Measurements from ENCODE around the gene PMFBP1. TPM values are rescaled to one million over a fixed set of nuclear protein-coding genes. Genes with fewer than 3 reads are reported as not detected.

PMFBP1 gene
- polyA plus RNA-seq, 3 donors = 2.0 to 4.1 (median 2.5) TPM

DNA sequence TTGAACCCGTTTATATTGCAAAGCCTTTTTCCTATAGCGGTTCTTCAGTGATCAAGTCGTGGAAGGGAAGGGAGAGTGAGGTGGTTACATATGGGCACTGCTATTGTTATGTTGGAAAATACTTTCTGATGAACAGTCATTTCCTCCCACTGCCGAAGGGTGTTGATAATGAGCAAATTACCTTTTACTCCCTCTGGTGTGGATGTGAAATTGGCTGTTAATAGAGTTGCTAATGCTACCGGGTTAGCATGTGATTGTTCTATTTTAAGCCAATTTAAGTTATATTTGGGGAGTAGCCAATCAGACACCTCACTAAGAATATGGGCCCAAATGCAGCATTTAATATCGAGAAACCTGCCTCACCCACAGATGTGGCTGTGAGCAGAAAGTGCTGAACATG is 15.6 kb upstream of the PMFBP1 start:
- no peak for DNase-seq (ENCODE audit: low read depth in 3 of 3, low spot score in 2 of 3)

DNA sequence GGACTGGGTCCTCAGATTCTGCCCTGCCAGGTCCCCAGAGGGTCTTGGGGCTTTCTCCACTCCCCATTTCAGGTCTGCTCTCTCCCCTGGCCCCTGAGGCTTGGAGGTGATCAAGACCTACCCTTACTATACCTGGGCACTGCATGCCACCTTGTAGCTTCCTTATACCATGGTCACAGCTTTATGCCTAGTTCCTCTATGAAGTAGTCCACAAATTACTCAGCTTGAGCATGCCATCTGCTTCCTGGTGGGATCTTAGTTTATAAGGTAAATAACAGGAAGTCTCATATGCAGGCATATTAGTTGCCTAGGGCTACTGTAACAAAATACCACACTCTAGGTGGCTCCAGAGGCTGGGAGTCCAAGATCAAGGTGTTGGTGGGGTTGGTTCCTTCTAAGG is 11.0 kb upstream of the PMFBP1 start:
- no peak for DNase-seq (ENCODE audit: low read depth in 3 of 3, low spot score in 2 of 3)

DNA sequence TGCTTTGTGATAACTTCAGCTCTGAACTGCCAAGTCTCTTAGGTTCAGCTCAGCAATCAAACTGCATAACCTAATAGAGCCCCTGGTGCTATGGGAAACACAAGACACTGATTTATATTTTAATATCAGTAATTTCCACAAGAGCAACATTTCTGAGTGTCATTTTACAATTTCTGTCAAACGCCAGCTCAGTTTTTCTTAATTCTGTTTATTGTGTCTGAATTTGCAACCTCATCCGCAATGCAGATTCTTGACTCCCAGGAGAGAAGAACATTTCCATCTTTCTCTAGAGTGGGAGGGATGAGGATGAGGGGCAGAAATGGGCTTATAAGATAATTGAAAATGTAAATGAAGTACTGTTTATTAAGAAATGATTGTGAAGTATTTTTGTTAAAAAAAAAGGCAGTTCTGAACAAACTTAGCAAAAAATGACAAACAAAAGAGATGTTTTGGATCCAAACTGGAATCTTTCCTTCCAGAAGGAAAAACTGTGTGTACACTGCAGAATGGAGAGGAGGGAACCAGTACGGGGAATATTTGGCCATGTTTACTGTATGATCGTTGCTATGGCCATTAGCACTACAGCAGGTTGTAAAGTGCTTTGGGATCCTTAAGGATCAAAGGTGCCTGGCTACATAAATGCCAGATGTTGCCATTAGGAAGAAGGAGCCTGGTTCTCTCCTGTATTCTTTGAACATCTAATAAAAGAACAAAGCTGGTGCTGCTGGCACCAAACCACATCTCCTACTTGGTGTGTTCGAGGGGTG is 7.4 kb upstream of the PMFBP1 start:
- DNase-seq (ENCODE audit: low read depth in 3 of 3, low spot score in 2 of 3) = no peak

DNA sequence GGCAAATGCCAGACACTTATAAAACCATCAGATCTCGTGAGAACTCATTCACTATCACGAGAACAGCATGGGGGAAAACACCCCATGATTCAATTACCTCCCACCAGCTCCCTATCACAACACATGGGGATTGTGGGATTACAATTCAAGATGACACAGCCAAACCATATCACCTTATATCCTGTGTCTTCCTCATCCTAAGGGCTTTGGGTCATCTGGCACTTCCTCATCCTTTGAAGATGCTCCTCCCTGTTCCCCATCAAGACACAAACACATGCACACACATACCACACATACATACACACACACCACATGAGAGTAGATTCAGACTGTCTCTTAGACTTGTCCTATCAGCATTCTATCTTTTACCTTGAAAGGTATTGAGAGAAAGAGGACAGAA is 2.8 kb upstream of the PMFBP1 start:
- no peak for DNase-seq (ENCODE audit: low read depth in 3 of 3, low spot score in 2 of 3)

DNA sequence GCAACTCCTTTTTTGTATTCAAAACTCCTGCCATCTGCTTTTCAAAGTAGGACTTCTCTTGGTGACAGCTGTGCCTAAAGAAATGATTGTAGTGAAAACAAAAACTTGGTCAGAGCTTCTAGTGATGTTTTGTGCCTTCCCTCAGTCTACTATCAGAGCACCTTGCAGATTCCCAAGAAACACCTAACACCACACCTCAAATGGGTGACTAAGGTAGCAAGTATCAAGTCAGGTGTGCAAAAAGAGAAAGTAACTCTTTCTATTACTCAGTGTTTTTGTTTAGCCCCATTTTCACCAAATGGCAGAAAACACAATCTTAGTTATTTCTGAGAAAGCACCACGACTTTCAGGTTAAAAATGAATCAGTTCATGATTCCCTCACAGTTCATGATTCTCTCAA is 2.0 kb upstream of the PMFBP1 start:
- no peak for DNase-seq (ENCODE audit: low read depth in 3 of 3, low spot score in 2 of 3)

DNA sequence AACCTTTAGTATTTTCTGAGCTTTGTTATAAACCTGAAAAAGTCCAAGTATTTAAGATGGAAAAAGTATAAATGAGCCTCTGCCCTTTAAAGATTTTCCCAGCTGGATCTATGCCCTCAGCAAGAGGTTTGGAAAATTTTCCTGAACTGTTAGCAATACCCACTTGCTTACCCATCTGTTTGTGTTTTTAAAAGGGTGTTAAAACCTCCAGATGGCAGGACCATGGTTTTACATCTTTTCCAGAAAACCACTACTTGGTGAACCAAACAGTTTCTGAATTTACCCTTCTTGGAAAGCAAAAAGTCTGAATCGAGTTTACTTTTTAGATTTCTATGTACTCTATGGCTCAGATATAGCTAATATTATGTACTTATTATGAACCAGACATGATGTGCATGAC is 719 bp downstream of the PMFBP1 start:
- no peak for DNase-seq (ENCODE audit: low read depth in 3 of 3, low spot score in 2 of 3)

DNA sequence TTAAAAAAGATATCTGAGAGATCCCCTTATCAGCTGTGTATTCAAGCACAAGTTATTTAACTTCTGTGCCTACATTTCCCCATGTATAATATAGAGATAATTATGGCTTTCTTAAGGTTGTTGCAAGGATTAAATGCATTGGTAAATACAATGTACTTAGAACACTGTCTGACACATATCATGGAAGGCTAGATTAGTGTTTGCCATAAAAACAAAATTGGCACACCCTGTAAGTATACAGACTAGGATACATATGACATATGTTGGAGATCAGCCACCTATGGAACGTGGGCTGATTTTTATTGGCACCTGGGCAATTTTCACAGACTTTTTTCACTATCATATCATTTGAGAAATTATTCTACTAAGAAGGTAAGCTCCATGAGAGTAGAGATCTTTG is 2.2 kb downstream of the PMFBP1 start:
- DNase-seq (ENCODE audit: low read depth in 3 of 3, low spot score in 2 of 3) = no peak

DNA sequence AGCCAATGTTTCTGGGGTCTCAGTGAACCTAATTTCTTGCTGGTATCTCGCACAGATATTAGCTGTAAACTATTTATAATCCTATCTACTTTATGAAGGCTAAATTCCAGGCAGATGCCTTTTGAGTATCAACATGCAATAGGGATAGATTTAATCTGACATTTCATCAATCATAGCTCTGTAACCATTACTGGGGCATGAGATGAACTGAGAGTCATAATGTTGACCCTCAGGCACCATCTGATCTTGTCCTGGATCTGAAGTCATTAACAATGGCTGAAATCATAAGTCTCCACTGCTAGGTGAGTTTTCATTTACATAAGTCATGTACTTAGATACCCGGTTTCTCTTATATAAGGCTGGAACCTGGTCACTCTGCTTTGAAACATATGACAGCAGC is 3.6 kb downstream of the PMFBP1 start:
- DNase-seq (ENCODE audit: low read depth in 3 of 3, low spot score in 2 of 3) = no peak

DNA sequence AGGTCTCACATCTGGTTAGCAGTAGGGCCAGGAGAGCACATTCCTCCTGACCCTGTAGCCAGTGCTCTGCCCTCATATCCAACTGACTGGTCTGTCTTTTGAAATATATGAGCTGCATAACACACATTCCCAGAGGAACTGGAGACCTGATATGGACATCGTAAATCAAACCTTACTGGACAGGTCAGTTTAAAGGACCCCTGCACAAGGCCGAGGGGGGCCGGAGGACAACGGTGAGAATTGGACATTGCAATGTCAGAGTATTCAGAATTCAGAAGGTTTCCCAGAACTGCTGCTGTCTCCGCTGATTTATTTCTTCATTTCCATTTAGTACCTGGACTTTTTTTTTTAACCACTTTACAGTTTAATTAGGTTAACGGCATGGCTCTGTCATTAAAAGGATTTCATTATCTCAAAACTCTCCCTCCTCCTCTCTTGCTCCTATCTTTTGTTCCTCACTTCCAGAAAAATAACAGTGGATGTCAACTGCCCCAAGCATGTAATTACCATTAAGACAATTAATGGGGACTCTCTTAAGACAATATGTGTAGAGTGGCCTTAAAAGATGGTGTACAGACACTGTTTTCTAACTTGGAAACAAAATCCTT is 4.9 kb downstream of the PMFBP1 start:
- DNase-seq (ENCODE audit: low read depth in 3 of 3, low spot score in 2 of 3) = no peak

DNA sequence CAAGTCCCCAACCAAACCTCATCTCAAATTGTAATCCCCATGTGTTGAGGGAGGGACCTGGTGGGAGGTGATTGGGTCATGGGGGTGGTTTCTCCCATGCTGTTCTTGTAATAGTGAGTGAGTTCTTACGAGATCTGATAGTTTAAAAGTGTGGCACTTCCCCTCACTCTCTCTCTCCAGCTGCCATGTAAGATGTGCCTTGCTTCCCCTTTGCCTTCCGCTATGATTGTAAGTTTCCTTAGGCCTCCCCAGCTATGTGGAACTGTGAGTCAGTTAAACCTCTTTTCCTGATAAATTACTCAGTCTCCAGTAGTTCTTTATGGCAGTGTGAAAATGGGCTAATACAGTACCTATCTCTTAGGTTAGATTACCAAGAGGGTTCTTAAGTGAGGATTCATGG is 5.8 kb downstream of the PMFBP1 start:
- DNase-seq (ENCODE audit: low read depth in 3 of 3, low spot score in 2 of 3) = no peak

DNA sequence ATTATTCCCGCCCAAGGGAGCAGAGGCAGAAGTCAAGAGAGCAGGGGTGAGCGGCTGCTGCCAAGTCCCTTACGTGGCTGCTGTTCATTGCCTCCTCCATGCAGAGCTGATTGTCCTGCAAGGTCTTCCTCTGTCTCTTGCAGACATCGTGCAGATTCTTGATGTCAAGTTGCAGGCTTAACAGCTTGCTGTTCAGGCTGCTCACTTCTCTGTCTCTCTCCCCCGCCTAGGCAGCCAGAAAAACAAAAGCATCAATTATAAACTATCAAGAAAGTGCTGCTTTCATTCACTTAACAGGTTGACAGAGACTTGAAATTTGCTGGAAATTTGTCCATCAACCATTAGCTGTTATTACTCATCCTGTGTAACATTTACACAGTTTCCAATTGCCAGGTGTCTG is 7.3 kb downstream of the PMFBP1 start:
- no peak for DNase-seq (ENCODE audit: low read depth in 3 of 3, low spot score in 2 of 3)

DNA sequence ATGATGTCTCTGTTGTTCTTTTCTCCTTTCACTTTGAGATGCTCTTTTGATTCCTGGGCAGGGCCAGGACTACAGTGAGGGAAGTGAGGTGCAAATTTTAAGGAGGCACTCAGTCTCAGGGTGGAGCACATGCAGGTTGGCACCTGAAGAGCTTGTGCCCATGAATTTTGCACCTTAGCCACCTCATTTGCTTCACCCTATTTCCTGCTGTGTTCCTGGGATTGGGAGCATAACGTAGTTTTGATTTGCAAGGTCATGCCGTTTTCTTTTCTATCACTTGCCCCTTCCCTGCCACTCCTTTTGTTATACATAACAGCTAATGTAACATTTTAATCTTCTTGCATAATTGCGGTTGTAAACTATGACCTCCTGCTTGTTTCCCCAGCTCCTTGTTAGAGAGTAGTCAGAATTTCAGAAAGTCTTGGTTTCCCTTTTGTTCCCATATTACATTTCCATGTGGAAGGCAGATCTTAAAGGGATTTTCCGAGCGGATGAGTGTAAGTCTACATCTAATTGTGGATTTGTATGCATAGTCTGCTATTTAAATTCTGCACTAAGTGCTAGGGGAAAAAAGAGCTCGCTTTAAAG is 9.8 kb downstream of the PMFBP1 start:
- no peak for DNase-seq (ENCODE audit: low read depth in 3 of 3, low spot score in 2 of 3)

DNA sequence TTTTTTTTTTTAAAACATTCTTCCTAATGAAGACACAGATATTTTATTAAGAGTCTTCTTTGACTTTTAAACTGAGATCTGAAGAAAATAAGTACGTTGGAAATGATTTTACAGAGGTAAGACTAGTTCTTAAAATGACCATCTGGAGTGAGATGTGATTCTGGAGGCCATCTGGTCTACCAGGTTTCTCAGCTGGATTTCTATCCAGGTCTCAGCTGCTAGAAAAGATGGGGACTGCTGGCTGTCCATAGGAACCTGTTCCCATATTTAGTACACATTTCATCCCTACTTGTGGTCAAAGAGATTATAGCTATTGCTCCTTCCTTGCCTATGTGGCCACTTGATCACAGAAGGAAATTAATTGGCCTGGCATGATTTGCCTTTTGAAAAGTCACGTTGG is 12.2 kb downstream of the PMFBP1 start:
- DNase-seq (ENCODE audit: low read depth in 3 of 3, low spot score in 2 of 3) = no peak

DNA sequence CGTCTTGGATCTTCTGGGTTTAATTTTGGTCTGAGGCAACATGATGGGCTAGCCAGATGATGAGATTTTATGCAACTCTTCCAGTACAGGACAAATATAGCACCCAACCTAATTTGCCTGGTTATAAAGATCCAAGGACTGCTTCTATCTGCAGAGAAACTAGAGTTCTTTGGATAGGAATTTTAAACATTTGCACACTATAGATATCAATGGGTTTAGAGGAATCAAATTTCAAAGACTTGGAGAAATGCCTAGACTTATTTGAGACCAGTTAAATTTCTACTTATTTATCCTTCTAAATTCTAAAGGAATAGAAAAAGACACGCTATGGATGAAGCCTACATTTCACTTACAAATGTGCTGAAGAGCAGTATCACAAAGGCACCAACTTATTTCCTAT is 12.6 kb downstream of the PMFBP1 start:
- DNase-seq (ENCODE audit: low read depth in 3 of 3, low spot score in 2 of 3) = no peak

DNA sequence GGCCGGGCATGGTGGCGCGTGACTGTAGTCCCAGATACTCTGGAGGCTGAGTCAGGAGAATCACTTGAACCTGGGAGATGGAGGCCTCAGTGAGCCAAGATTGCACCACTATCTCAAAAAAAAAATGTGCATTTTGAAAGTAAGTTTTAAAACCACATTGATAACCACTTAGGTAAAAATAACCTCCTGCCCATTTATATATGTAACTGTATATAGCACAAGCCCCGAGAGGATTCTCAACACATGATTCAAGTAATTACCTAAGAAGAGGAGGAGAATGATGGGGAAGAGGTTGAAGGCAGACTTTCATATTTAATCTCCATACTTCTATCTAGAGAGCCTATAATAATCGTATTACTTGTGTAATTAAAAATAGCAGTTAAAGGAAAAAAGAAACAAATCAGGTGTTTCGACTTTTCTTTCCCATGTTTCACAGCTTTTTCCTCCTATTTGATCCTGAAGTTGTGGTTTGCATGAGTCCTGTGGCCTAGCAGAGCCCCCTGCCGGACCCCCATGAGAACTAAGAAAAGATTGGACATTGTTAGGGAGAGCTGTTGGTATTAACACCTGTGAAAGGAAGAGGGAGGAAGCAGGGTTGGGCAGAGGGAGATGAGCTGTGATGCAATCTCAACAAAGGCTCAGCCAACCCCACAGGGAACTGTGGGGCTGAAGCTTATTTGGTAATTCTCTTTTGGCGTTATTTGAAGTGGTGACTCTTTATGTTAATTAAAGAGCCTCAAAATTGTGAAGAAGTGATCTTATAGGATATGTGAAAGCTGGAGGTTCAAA is 22.1 kb downstream of the PMFBP1 start:
- no peak for DNase-seq (ENCODE audit: low read depth in 3 of 3, low spot score in 2 of 3)

DNA sequence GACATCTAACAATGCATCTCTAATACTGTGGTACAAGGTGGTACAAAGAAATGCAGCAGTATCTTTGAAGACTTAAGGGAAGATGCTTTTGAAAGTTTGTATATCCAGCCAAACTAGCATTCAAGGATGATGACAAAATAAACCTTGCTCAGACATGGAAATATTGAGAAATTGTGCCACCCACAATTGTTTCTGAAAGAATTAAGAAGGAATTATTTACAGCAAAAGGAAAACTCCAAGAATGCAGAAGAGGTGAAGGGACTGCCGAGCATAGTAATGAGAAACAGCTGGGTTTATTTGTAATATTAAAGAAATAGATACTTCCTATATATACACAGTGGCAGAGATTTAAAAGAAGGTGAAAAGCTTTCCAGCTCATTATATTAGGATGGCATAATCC is 29.5 kb downstream of the PMFBP1 start:
- DNase-seq (ENCODE audit: low read depth in 3 of 3, low spot score in 2 of 3) = no peak

DNA sequence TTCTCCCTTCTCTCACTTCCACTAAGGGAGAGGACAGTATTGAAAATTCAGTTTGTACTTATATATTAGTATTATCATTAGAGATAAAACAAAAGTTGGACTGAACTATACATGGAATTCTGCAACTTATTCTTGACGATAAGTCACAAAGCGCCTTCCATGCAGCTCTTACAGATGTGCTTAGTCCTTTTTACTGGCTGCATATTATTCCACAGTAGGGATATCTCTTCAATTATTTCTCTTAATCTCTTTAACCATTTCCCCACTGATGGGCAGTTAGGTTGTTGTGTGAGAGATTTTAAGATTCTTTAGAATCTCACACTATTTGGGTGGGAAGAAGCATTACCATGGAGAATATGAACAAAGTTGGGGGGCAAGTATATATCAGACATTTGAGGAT is 32.0 kb downstream of the PMFBP1 start:
- DNase-seq (ENCODE audit: low read depth in 3 of 3, low spot score in 2 of 3) = no peak

DNA sequence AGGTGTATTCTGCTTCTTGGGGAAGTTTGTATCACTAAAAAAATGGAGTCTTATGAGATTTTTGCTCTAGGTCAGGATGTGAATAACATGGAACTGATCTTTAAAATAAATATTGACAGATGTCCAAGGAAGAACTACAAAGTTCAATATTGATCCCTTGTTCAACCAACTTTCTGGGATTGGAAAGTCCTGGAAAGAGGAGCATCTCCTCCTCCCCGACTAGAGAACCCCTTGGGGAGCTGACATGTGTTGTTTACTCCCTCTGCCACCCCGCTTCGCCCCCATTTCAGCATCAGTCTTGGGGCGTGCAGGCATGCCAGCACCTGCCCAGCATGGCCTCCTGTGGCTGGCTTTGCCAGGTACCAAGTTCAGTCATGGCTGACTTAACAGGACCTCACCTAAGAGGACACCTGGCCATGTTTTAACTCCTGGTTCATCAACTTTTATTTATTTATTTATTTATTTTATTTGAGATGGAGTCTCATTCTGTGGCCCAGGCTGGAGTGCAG is 33.8 kb downstream of the PMFBP1 start:
- DNase-seq (ENCODE audit: low read depth in 3 of 3, low spot score in 2 of 3) = no peak

DNA sequence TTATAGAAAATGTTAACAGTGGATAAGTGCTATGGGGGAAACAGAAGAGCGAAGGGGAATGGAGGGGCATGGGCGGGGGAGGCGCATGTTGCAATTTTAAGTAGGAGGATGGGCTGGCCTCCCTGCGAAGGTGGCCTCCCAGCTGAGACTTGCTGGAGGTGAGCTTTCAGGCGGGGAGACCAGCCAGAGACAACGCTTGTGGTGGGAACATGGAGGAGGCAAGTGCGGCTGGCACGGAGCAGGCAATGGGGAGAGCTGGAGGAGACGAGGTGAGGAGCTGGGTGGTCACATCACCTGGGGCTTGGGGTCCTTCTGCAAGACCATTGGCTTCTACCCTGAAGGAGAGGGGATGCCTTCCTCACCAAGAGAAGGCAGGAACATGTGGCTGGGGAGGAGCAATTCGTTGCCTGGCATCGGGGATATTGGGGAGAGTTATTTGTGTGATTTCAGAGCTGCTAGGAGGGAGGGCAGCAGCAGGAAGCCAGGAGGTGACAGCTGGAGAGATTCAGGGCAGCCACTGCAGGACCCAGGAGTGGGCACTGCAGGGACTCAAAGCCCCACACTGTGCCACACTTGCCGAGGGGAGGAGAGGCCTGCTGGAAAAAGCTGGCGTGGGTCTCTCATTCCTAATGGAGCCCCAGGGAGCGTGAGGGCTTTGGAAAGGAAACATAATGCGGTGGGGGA is 34.4 kb downstream of the PMFBP1 start:
- DNase-seq (ENCODE audit: low read depth in 3 of 3, low spot score in 2 of 3) = no peak

DNA sequence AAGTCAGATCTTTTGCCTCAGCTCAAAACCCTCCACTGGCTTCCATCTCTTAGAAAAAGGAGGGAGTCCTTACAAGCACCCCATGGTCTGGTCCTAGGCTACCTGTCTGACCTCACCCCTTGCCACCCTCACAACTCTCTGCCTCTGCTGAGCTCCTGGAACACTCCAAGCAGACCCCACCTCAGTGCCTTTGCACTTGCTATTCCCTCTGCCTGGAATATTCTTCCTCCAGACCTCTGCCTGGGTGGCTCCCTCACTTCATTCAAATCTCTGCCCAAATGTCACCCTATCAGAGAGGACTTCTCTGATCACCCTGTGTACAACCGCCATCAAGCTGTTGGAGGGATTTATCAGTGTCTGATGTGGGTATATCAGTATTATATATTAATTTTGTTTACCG is 37.4 kb downstream of the PMFBP1 start:
- no peak for DNase-seq (ENCODE audit: low read depth in 3 of 3, low spot score in 2 of 3)

DNA sequence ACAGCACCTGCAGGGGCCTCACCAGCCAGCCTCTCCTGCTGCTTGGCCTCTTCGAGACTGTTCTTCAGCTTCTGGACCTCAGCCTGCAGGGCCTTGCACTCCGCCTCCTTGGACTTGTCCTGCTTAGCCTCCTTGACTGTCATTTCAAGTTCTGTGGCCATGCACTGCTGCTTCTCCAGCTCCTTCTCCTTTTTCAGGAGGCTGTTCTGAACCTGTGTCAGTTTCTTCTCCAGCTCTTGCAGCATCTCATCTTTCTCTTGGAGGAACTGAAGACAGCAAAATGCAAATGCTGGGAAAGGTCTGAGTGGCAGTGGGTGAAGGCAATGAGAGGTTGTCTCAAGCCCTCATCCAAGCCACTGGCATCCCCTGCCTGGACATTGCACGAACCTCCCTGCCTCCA is 39.2 kb downstream of the PMFBP1 start:
- DNase-seq (ENCODE audit: low read depth in 3 of 3, low spot score in 2 of 3) = no peak

Data from right renal cortex interstitium (tissue), 3 donors.